RWPE2 (cell line): ENCODE data around the gene LINGO4.

Experiments
- ATAC-seq: fragments of 200-7000 bp; cut with Tn5 transposase; 3 replicates; pipeline ENCODE4 v1.9.1; 2021; ENCODE audit warnings: low read depth
- DNase-seq: peaks from one replicate; pipeline ENCODE4 v3.0.0-alpha.2; 2020; ENCODE audit warnings: low spot score
- H3K27ac ChIP-seq: fragments of 450-650 bp; 2 replicates; pipeline ENCODE4 v1.5.1; 2017; ENCODE audit warnings: mild to moderate bottlenecking; ENCODE audit not compliant: poor library complexity, severe bottlenecking
- H3K27me3 ChIP-seq: fragments of 250-450 bp; sonication (Bioruptor Pico); 2 replicates; pipeline ENCODE4 v1.5.1; 2021; ENCODE audit warnings: mild to moderate bottlenecking, moderate library complexity; ENCODE audit not compliant: insufficient read depth, poor library complexity, severe bottlenecking
- H3K36me3 ChIP-seq: fragments of 250-450 bp; sonication (Bioruptor Pico); 2 replicates; pipeline ENCODE4 v1.5.1; 2020; ENCODE audit warnings: low read depth, mild to moderate bottlenecking, moderate library complexity
- H3K4me1 ChIP-seq: fragments of 250-450 bp; sonication (Bioruptor Pico); 2 replicates; pipeline ENCODE4 v1.5.1; 2021; ENCODE audit warnings: mild to moderate bottlenecking, moderate library complexity; ENCODE audit not compliant: insufficient read depth, poor library complexity, severe bottlenecking
- H3K4me3 ChIP-seq: fragments of 250-450 bp; sonication (Bioruptor Pico); 2 replicates; pipeline ENCODE4 v1.5.1; 2021; ENCODE audit warnings: mild to moderate bottlenecking, moderate library complexity; ENCODE audit not compliant: severe bottlenecking
- H3K9me3 ChIP-seq: fragments of 250-450 bp; sonication (Bioruptor Pico); 2 replicates; pipeline ENCODE4 v1.5.1; 2021; ENCODE audit warnings: mild to moderate bottlenecking, moderate library complexity; ENCODE audit not compliant: severe bottlenecking
- CTCF ChIP-seq: fragments of 450-650 bp; IDR thresholded peaks from one replicate; pipeline ENCODE4 v1.5.1; 2017; ENCODE audit warnings: mild to moderate bottlenecking, moderate library complexity; ENCODE audit not compliant: poor library complexity, severe bottlenecking

Gene LINGO4

DNA sequence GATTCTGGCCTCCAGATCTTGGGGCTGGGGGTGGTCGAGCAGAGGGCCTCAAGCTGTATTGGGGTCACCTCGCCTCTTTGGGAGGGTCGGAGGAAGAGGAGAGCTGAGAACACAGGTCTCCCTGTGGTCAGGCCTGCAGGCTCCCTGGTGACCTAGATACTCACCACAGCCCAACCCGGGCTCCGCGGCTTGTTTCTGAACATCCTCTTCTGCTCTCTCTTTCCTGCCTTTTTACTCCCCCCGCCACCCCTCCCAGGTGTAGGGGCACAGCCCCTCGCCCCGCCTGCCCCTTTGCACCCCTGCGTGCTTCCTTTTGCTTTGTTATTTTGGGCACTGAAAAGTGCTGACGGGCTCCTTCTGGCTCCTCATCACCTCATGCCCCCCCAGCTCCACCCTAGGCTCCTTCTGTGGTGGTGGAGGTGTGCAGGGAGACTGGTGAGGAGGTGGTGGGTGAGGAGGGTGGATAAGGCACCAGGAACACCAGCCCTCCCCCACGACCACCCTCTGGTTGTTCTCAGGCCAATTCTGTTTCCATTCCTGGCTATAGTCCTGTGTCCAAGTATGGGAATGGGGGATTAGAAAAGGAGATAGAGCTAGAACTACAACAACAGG lies 10.6 kb upstream of the LINGO4 start:
- no peak overlapping the region for H3K27ac ChIP-seq
- H3K4me3 ChIP-seq: no peak overlapping the region
- peaks cover 7% of the 10 kb centered on the region for H3K4me1 ChIP-seq
- TF ChIP-seq CTCF: no peak
- no peak for DNase-seq
- no peaks in the 10 kb centered on the region for H3K27me3 ChIP-seq
- H3K36me3 ChIP-seq: no peaks in the 10 kb centered on the region
- no peak for ATAC-seq
- no peaks in the 10 kb centered on the region for H3K9me3 ChIP-seq

- no peaks in the 10 kb centered on the region for H3K9me3 ChIP-seq
- H3K27ac ChIP-seq: no peak overlapping the region
- no peaks in the 10 kb centered on the region for H3K27me3 ChIP-seq
- DNase-seq: no peak
- no peaks in the 10 kb centered on the region for H3K4me1 ChIP-seq
- no peaks in the 10 kb centered on the region for H3K36me3 ChIP-seq
- no peak for TF ChIP-seq CTCF
- ATAC-seq: no peak
- H3K4me3 ChIP-seq: no peak overlapping the region
Observed at GRCh38 chr1:151814971-151815545, 9.8 kb upstream of the LINGO4 start.

DNA sequence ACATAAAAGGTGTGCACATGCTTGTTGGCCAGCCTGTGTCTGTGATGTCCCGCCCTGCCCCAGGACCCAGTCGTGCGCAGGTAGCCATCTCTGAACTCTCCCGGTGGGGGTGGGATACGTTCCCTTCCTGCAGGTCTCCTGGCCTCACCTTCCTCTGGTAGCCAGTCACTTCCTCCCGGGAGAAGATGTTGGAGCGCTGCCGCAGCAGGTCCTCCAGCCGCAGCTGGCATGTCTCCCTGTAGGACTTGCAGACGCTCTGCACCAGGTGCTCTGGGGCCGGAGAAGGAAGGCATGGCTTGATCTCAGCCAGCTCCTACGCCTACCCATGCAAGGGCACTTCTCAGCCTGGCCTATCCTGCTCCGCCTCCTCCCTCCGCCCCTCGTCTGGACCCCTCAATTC lies 9.2 kb upstream of the LINGO4 start:
- H3K27me3 ChIP-seq: no peaks in the 10 kb centered on the region
- no peaks in the 10 kb centered on the region for H3K9me3 ChIP-seq
- no peak overlapping the region for H3K4me3 ChIP-seq
- ATAC-seq (no peak), DNase-seq (peak; percentile 35)
- no peaks in the 10 kb centered on the region for H3K36me3 ChIP-seq
- TF ChIP-seq CTCF: no peak
- no peak overlapping the region for H3K27ac ChIP-seq
- no peaks in the 10 kb centered on the region for H3K4me1 ChIP-seq

- DNase-seq (no peak), ATAC-seq (no peak)
- H3K27ac ChIP-seq: no peak overlapping the region
- no peak for TF ChIP-seq CTCF
- no peaks in the 10 kb centered on the region for H3K27me3 ChIP-seq
- H3K4me3 ChIP-seq: no peak overlapping the region
- no peaks in the 10 kb centered on the region for H3K9me3 ChIP-seq
- no peaks in the 10 kb centered on the region for H3K36me3 ChIP-seq
- no peaks in the 10 kb centered on the region for H3K4me1 ChIP-seq
Observed at GRCh38 chr1:151813271-151813977, 8.2 kb upstream of the LINGO4 start.

- Histone ChIP-seq H3K4me3 (no peak overlapping the region), H3K36me3 (no peaks in the 10 kb centered on the region), H3K4me1 (no peaks in the 10 kb centered on the region), H3K27me3 (no peaks in the 10 kb centered on the region), H3K27ac (no peak overlapping the region), H3K9me3 (no peaks in the 10 kb centered on the region)
- ATAC-seq (no peak), DNase-seq (no peak)
- no peak for TF ChIP-seq CTCF
Observed at GRCh38 chr1:151811181-151811580, 6.0 kb upstream of the LINGO4 start.
